Thyroid gland (tissue), 4 donors: Measurements from ENCODE around the gene HECTD4. TPM values are rescaled to one million over a fixed set of nuclear protein-coding genes. Genes with fewer than 3 reads are reported as not detected.
"Not testable (repeated sequence)": the region's sequence is repeated elsewhere in the genome, so short reads cannot be mapped to it uniquely, and the experiment has no call there.

Source experiments
- DNase-seq, 2 donors: peaks; one replicate each; pipeline ENCODE4 v3.0.0-alpha.2; 2019
- H3K27ac ChIP-seq, 3 donors: fragments of 200-600 bp; sonication (generic); 1 replicate in 2 of 3; 2 replicates in 1 of 3; pipeline ENCODE4 v1.5.1; 2016 to 2019; ENCODE audit warnings: mild to moderate bottlenecking in 1 of 3, moderate library complexity in 1 of 3
- H3K27me3 ChIP-seq: fragments of 200-600 bp; sonication (generic); one replicate; pipeline ENCODE4 v1.5.1; 2019
- H3K36me3 ChIP-seq, 2 donors: fragments of 200-600 bp; sonication (generic); one replicate each; pipeline ENCODE4 v1.5.1; 2016 to 2019
- H3K4me1 ChIP-seq, 2 donors: fragments of 200-600 bp; sonication (generic); one replicate each; pipeline ENCODE4 v1.5.1; 2017 to 2019
- H3K4me3 ChIP-seq, 3 donors: fragments of 200-600 bp; sonication (generic); replicated peaks in 1 of 3; 1 replicate in 2 of 3; 2 replicates in 1 of 3; pipeline ENCODE4 v1.5.1; 2016; ENCODE audit warnings: mild to moderate bottlenecking in 1 of 3
- H3K9me3 ChIP-seq: fragments of 200-600 bp; sonication (generic); one replicate; pipeline ENCODE4 v1.5.1; 2017
- CTCF ChIP-seq, 6 experiments: fragments of 200-600 bp in 3 of 6; fragments of 450-650 bp in 3 of 6; sonication (generic) in 3 of 6; IDR thresholded peaks; one replicate each; pipeline ENCODE4 v1.5.1; 2016 to 2019; ENCODE audit warnings: antibody characterized with exemption in 6 of 6, mild to moderate bottlenecking in 2 of 6, inconsistent platforms in 1 of 6, moderate library complexity in 1 of 6
- POLR2A ChIP-seq, 2 donors: fragments of 450-650 bp; IDR thresholded peaks; one replicate each; pipeline ENCODE4 v1.6.1; 2017; ENCODE audit warnings: antibody characterized with exemption in 2 of 2, mild to moderate bottlenecking in 2 of 2, moderate library complexity in 1 of 2
- WGBS, 2 donors: methylation state at CpG; one replicate each; pipeline ENCODE4 v1.1.5; 2017; 5-methylcytosine and 5-hydroxymethylcytosine counted together
- intact Hi-C: fragments of 100-400 bp; cut with DNase I; formaldehyde crosslinking; loops from one replicate; pipeline ENCODE4 v1.15.1; 2023
- total RNA-seq, 4 donors: library from RNA; depleted of rRNA; stranded (reverse); fragments of >200 nt; gene quantifications; one replicate each; pipeline ENCODE4 v1.2.3, GENCODE V29; 2016

The HECTD4 gene
- total RNA-seq, 4 donors from 2014 or later: 68.5 to 115 (median 79.6) TPM

GRCh38 chr12:112346194-112346593 lies 36.0 kb downstream of the HECTD4 start:
- no peaks in the 10 kb centered on the region for H3K9me3 ChIP-seq
- no peak for DNase-seq
- TF ChIP-seq CTCF (IDR thresholded peaks at IDR 0.05) (no peak), POLR2A (IDR thresholded peaks at IDR 0.05) (no peak)
- no peaks in the 10 kb centered on the region for H3K27me3 ChIP-seq
- no peak overlapping the region for H3K4me3 ChIP-seq
- 50 to 51% methylated on average over 1 of the region's 1 CpG for WGBS, 2 donors
- peaks cover 22 to 39% of the 10 kb centered on the region in 2 donors for H3K4me1 ChIP-seq
- peak overlapping the region in 1 of 3 donors; percentile 13 for H3K27ac ChIP-seq
- intact Hi-C loops: no loop called here
- H3K36me3 ChIP-seq: no peaks in the 10 kb centered on the region

- no peaks in the 10 kb centered on the region for H3K9me3 ChIP-seq
- DNase-seq: no peak
- peaks cover 6 to 25% of the 10 kb centered on the region in 2 donors for H3K4me1 ChIP-seq
- H3K36me3 ChIP-seq: no peaks in the 10 kb centered on the region
- intact Hi-C loops: no loop called here
- H3K27ac ChIP-seq: no peak overlapping the region
- WGBS, 2 donors: 86 to 92% methylated on average over 1 of the region's 1 CpG
- no peak for TF ChIP-seq CTCF (IDR thresholded peaks at IDR 0.05)
- no peak for TF ChIP-seq POLR2A (IDR thresholded peaks at IDR 0.05)
- H3K27me3 ChIP-seq: no peaks in the 10 kb centered on the region
- H3K4me3 ChIP-seq: no peak overlapping the region
These were observed 38.0 kb downstream of the HECTD4 start for GRCh38 chr12:112344220-112344619.

GRCh38 chr12:112342587-112342986 lies 39.6 kb downstream of the HECTD4 start:
- 87 to 94% methylated on average over 3 of the region's 3 CpGs for WGBS, 2 donors
- no peak for DNase-seq
- Histone ChIP-seq H3K36me3 (no peaks in the 10 kb centered on the region), H3K27ac (no peak overlapping the region), H3K4me3 (no peak overlapping the region), H3K27me3 (no peaks in the 10 kb centered on the region), H3K9me3 (no peaks in the 10 kb centered on the region), H3K4me1 (peaks cover 6 to 20% of the 10 kb centered on the region in 2 donors)
- intact Hi-C loops: no loop called here
- TF ChIP-seq CTCF (IDR thresholded peaks at IDR 0.05) (no peak), POLR2A (IDR thresholded peaks at IDR 0.05) (no peak)

- intact Hi-C loops: no loop called here
- H3K4me1 ChIP-seq: peaks cover 0 to 9% of the 10 kb centered on the region in 2 donors
- H3K36me3 ChIP-seq: no peaks in the 10 kb centered on the region
- TF ChIP-seq CTCF (IDR thresholded peaks at IDR 0.05) (no peak), POLR2A (IDR thresholded peaks at IDR 0.05) (no peak)
- H3K27me3 ChIP-seq: no peaks in the 10 kb centered on the region
- no peaks in the 10 kb centered on the region for H3K9me3 ChIP-seq
- no peak for DNase-seq
- H3K27ac ChIP-seq: no peak overlapping the region
- WGBS, 2 donors: 74 to 80% methylated on average over 4 of the region's 4 CpGs
- no peak overlapping the region for H3K4me3 ChIP-seq
These were observed 41.0 kb downstream of the HECTD4 start for GRCh38 chr12:112341046-112341825.

GRCh38 chr12:112340230-112340629 lies 42.0 kb downstream of the HECTD4 start:
- intact Hi-C loops: no loop called here
- no peaks in the 10 kb centered on the region for H3K27me3 ChIP-seq
- H3K36me3 ChIP-seq: no peaks in the 10 kb centered on the region
- H3K27ac ChIP-seq: no peak overlapping the region
- no peak for TF ChIP-seq POLR2A (IDR thresholded peaks at IDR 0.05)
- TF ChIP-seq CTCF (IDR thresholded peaks at IDR 0.05): no peak
- WGBS, 2 donors: 88 to 94% methylated on average over 3 of the region's 3 CpGs
- no peaks in the 10 kb centered on the region for H3K9me3 ChIP-seq
- peaks cover 0 to 6% of the 10 kb centered on the region in 2 donors for H3K4me1 ChIP-seq
- DNase-seq: no peak
- H3K4me3 ChIP-seq: no peak overlapping the region

- H3K9me3 ChIP-seq, H3K27ac ChIP-seq, H3K27me3 ChIP-seq, H3K4me1 ChIP-seq, H3K4me3 ChIP-seq, intact Hi-C loops, DNase-seq, H3K36me3 ChIP-seq: not testable (repeated sequence)
- 97 to 98% methylated on average over 1 of the region's 1 CpG for WGBS, 2 donors
These were observed 47.2 kb downstream of the HECTD4 start for GRCh38 chr12:112334999-112335398.
